Measurements from ENCODE around the gene LTO1. TPM values are rescaled to one million over a fixed set of nuclear protein-coding genes. Genes with fewer than 3 reads are reported as not detected.
A peak's percentile ranks its signal among the peaks of the same experiment; 100 is the strongest.

LTO1 gene
- total RNA-seq, 2 donors from 2014 or later, result 13.0 to 26.7 TPM

DNA sequence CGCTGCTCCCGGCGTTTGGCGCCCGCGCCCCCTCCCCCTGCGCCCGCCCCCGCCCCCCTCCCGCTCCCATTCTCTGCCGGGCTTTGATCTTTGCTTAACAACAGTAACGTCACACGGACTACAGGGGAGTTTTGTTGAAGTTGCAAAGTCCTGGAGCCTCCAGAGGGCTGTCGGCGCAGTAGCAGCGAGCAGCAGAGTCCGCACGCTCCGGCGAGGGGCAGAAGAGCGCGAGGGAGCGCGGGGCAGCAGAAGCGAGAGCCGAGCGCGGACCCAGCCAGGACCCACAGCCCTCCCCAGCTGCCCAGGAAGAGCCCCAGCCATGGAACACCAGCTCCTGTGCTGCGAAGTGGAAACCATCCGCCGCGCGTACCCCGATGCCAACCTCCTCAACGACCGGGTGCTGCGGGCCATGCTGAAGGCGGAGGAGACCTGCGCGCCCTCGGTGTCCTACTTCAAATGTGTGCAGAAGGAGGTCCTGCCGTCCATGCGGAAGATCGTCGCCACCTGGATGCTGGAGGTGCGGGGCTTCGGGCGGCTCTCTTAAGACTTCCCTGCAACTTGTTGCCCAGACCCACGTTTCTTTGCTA is 34.1 kb downstream of the LTO1 start, which contains the start of gene CCND1:
Gene CCND1, plus strand, starts transcription at position 162 of the 587 bp plus-strand sequence. Its CDS starts 158 bp downstream, at position 320.
- Histone ChIP-seq H3K9me3 (no peaks in the 10 kb centered on the region), H3K27me3 (peaks cover 0 to 12% of the 10 kb centered on the region in 2 donors), H3K4me1 (peaks cover 87% of the 10 kb centered on the region), H3K36me3 (replicated peaks in 1 of 2; ENCODE audit: insufficient read depth in 1 of 2, low read depth in 2 of 2) (no peaks in the 10 kb centered on the region), H3K27ac (peak within 1 kb of the TSS; percentile 50 to 87 (median 82)), H3K4me3 (peak within 1 kb of the TSS; percentile 24 to 62)
- DNase-seq (peak; percentile 64 to 75 (median 74)), ATAC-seq (peak; percentile 40)
- TF ChIP-seq POLR2A (IDR thresholded peaks at IDR 0.05), result peak; percentile 73 to 93 (median 90)
- TF ChIP-seq CTCF (IDR thresholded peaks at IDR 0.05), result peak in 3 of 7 experiments; percentile 6 to 21 (median 11)
- intact Hi-C loops (cut with DNase I), result no loop called here
- WGBS, 2 donors, result 1 to 2% methylated on average over 8 to 49 of the region's 49 CpGs

DNA sequence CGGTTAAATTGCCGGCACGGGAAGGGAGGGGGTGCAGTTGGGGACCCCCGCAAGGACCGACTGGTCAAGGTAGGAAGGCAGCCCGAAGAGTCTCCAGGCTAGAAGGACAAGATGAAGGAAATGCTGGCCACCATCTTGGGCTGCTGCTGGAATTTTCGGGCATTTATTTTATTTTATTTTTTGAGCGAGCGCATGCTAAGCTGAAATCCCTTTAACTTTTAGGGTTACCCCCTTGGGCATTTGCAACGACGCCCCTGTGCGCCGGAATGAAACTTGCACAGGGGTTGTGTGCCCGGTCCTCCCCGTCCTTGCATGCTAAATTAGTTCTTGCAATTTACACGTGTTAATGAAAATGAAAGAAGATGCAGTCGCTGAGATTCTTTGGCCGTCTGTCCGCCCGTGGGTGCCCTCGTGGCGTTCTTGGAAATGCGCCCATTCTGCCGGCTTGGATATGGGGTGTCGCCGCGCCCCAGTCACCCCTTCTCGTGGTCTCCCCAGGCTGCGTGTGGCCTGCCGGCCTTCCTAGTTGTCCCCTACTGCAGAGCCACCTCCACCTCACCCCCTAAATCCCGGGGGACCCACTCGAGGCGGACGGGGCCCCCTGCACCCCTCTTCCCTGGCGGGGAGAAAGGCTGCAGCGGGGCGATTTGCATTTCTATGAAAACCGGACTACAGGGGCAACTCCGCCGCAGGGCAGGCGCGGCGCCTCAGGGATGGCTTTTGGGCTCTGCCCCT is 34.7 kb downstream of the LTO1 start:
- Histone ChIP-seq H3K27ac (peak overlapping the region; percentile 47 to 87 (median 82)), H3K9me3 (no peaks in the 10 kb centered on the region), H3K36me3 (replicated peaks in 1 of 2; ENCODE audit: insufficient read depth in 1 of 2, low read depth in 2 of 2) (no peaks in the 10 kb centered on the region), H3K27me3 (peaks cover 0 to 12% of the 10 kb centered on the region in 2 donors), H3K4me1 (peaks cover 85% of the 10 kb centered on the region), H3K4me3 (no peak overlapping the region)
- intact Hi-C loops (cut with DNase I), result no loop called here
- no peak for TF ChIP-seq CTCF (IDR thresholded peaks at IDR 0.05)
- no peak for TF ChIP-seq POLR2A (IDR thresholded peaks at IDR 0.05)
- DNase-seq (peak in 1 of 4 donors; percentile 29), ATAC-seq (no peak)
- WGBS, 2 donors, result 2 to 5% methylated on average over 27 to 43 of the region's 43 CpGs

DNA sequence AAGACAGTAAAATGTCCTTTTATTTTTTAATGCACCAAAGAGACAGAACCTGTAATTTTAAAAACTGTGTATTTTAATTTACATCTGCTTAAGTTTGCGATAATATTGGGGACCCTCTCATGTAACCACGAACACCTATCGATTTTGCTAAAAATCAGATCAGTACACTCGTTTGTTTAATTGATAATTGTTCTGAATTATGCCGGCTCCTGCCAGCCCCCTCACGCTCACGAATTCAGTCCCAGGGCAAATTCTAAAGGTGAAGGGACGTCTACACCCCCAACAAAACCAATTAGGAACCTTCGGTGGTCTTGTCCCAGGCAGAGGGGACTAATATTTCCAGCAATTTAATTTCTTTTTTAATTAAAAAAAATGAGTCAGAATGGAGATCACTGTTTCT is 35.3 kb downstream of the LTO1 start:
- no peak for TF ChIP-seq POLR2A (IDR thresholded peaks at IDR 0.05)
- no peak for TF ChIP-seq CTCF (IDR thresholded peaks at IDR 0.05)
- no peaks in the 10 kb centered on the region for H3K9me3 ChIP-seq
- DNase-seq, result no peak
- H3K27me3 ChIP-seq, result peaks cover 0 to 12% of the 10 kb centered on the region in 2 donors
- H3K27ac ChIP-seq, result peak overlapping the region in 3 of 4 donors; percentile 79 to 87 (median 84)
- H3K4me3 ChIP-seq, result no peak overlapping the region
- intact Hi-C loops (cut with DNase I), result no loop called here
- ATAC-seq, result no peak
- H3K36me3 ChIP-seq (replicated peaks in 1 of 2; ENCODE audit: insufficient read depth in 1 of 2, low read depth in 2 of 2), result no peaks in the 10 kb centered on the region
- peaks cover 79% of the 10 kb centered on the region for H3K4me1 ChIP-seq
- WGBS, 2 donors, result 2 to 4% methylated on average over 9 of the region's 9 CpGs

GRCh38 chr11:69638941-69639681 is 36.0 kb downstream of the LTO1 start:
- no peak for TF ChIP-seq CTCF (IDR thresholded peaks at IDR 0.05)
- peak; percentile 26 to 50 (median 36) for TF ChIP-seq POLR2A (IDR thresholded peaks at IDR 0.05)
- no peak overlapping the region for H3K4me3 ChIP-seq
- intact Hi-C loops (cut with DNase I), result no loop called here
- ATAC-seq, result peak; percentile 49
- DNase-seq, result peak; percentile 79 to 89 (median 86)
- H3K27me3 ChIP-seq, result peaks cover 0 to 12% of the 10 kb centered on the region in 2 donors
- H3K9me3 ChIP-seq, result no peaks in the 10 kb centered on the region
- peak overlapping the region; percentile 51 to 84 (median 79) for H3K27ac ChIP-seq
- H3K36me3 ChIP-seq (replicated peaks in 1 of 2; ENCODE audit: insufficient read depth in 1 of 2, low read depth in 2 of 2), result no peaks in the 10 kb centered on the region
- peaks cover 72% of the 10 kb centered on the region for H3K4me1 ChIP-seq
- WGBS, 2 donors, result 0 to 1% methylated on average over 26 to 62 of the region's 64 CpGs

Data from body of pancreas (tissue), 4 donors.